OCI-LY1 (cell line): ENCODE results near the gene SEMA3C.

Source experiments
- H2AFZ ChIP-seq: fragments of 200-600 bp; sonication (generic), shearing (Covaris generic); 2 replicates; pipeline ENCODE4 v1.6.0; 2014; ENCODE audit warnings: antibody characterized with exemption, mild to moderate bottlenecking, low read length
- H3F3A ChIP-seq: fragments of 200-600 bp; sonication (generic), shearing (Covaris generic); 2 replicates; pipeline ENCODE4 v1.6.0; 2014; ENCODE audit warnings: mild to moderate bottlenecking, antibody characterized with exemption, low read length, moderate library complexity; ENCODE audit not compliant: insufficient read depth
- H3K27ac ChIP-seq: fragments of 200-600 bp; sonication (generic); 2 replicates; pipeline ENCODE4 v1.5.1; 2014; ENCODE audit warnings: low read length, mixed run types, mild to moderate bottlenecking, low read depth; ENCODE audit not compliant: poor library complexity, severe bottlenecking
- H3K27me3 ChIP-seq: fragments of 200-600 bp; sonication (generic); 2 replicates; pipeline ENCODE4 v1.6.0; 2014; ENCODE audit warnings: antibody characterized with exemption, mild to moderate bottlenecking, low read length, moderate library complexity; ENCODE audit not compliant: insufficient read depth
- H3K36me3 ChIP-seq: fragments of 200-600 bp; sonication (generic); 2 replicates; pipeline ENCODE4 v1.6.1; 2014; ENCODE audit warnings: mild to moderate bottlenecking, antibody characterized with exemption, low read length, moderate library complexity, mixed read lengths; ENCODE audit not compliant: insufficient read depth
- H3K4me1 ChIP-seq: fragments of 200-600 bp; sonication (generic); 2 replicates; pipeline ENCODE4 v1.5.1; 2014; ENCODE audit warnings: mild to moderate bottlenecking, low read length, moderate library complexity; ENCODE audit not compliant: insufficient read depth, severe bottlenecking
- H3K4me2 ChIP-seq: fragments of 200-600 bp; sonication (generic), shearing (Covaris generic); 2 replicates; pipeline ENCODE4 v1.6.1; 2014; ENCODE audit warnings: low read length
- H3K4me3 ChIP-seq: fragments of 200-600 bp; sonication (generic); 2 replicates; pipeline ENCODE4 v1.5.1; 2014; ENCODE audit warnings: low read length, low read depth, mild to moderate bottlenecking, mixed read lengths; ENCODE audit not compliant: poor library complexity, severe bottlenecking
- H3K79me2 ChIP-seq: fragments of 200-600 bp; shearing (Covaris generic); 2 replicates; pipeline ENCODE4 v1.6.1; 2016; ENCODE audit warnings: mixed run types, low read length, mixed read lengths; ENCODE audit not compliant: insufficient read depth
- H3K9ac ChIP-seq: fragments of 200-600 bp; sonication (generic), shearing (Covaris generic); 2 replicates; pipeline ENCODE4 v1.6.1; 2014; ENCODE audit warnings: mild to moderate bottlenecking, low read length, mixed read lengths
- H3K9me2 ChIP-seq: fragments of 200-600 bp; sonication (generic), shearing (Covaris generic); 2 replicates; pipeline ENCODE4 v1.6.1; 2014; ENCODE audit warnings: low read depth, mild to moderate bottlenecking, low read length, mixed read lengths
- H3K9me3 ChIP-seq: fragments of 200-600 bp; shearing (Covaris generic); 2 replicates; pipeline ENCODE4 v1.6.1; 2014; ENCODE audit warnings: low read length, mixed read lengths
- H4K20me1 ChIP-seq: fragments of 200-600 bp; sonication (generic), shearing (Covaris generic); 2 replicates; pipeline ENCODE4 v1.6.0; 2016; ENCODE audit warnings: mild to moderate bottlenecking, low read length; ENCODE audit not compliant: insufficient read depth
- EZH2 ChIP-seq: fragments of 200-600 bp; sonication (generic), shearing (Covaris generic); IDR thresholded peaks from 2 replicates; pipeline ENCODE4 v1.8.0; 2017; ENCODE audit warnings: borderline replicate concordance, mixed run types, mild to moderate bottlenecking, antibody characterized with exemption, low read length, moderate library complexity, mixed read lengths
- TF ChIP-seq, protein P1 (sequence below): fragments of 200-600 bp; sonication (generic), shearing (Covaris generic); IDR thresholded peaks from 2 replicates; pipeline ENCODE4 v1.5.1; 2017; ENCODE audit warnings: mild to moderate bottlenecking, antibody characterized with exemption, low read length, moderate library complexity, mixed read lengths

SEMA3C gene

DNA sequence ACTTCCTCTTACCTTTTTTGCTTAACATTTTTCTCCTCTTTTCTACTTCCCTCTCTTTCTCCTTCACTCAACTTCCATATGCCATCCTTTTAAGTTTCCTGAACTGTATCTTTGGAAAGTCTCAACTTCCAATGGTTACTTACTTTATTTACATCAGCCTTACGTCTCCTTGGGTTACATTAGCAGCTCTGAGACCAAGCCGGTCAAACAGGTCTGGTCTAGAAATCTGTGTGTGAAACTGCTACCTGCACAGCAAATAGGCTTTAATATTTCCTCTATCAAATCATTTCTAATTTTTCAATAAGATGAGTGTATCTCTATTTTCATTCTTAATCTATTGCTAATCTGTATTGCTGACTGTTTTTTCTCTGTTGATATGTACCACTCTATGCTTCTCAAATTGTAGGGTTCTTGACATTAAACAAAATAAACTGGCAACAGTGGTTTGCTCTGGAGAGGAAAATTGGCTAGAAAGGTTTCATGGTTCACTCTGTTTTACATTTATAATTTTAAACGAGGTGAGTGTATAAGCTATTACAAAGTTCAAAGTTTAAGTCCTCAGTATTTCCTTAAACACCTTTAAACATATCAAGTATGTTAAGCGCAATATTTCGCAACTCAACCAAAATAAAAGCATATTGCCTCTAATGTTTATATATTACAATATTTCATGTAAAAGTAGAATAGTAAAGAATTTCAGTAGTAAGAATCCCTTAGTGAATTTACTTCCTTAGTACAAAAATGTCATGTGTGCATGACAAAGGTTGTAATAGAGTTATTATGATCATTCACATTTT is 3.6 kb upstream of the SEMA3C start:
- Histone ChIP-seq H3K4me1 (no peaks in the 10 kb centered on the region), H3K79me2 (no peaks in the 10 kb centered on the region), H2AFZ (no peak overlapping the region), H3K36me3 (no peaks in the 10 kb centered on the region), H3K4me2 (no peak overlapping the region), H3K9me3 (no peaks in the 10 kb centered on the region), H4K20me1 (no peaks in the 10 kb centered on the region), H3K9ac (no peak overlapping the region), H3K9me2 (no peaks in the 10 kb centered on the region), H3K27me3 (0 out of 2 replicates have a peak, but pooled peaks cover 3% of the 10 kb centered on the region), H3K27ac (no peak overlapping the region), H3K4me3 (no peak overlapping the region), H3F3A (no peaks in the 10 kb centered on the region)
- no peak for TF ChIP-seq EZH2
- TF ChIP-seq, protein P1, sequence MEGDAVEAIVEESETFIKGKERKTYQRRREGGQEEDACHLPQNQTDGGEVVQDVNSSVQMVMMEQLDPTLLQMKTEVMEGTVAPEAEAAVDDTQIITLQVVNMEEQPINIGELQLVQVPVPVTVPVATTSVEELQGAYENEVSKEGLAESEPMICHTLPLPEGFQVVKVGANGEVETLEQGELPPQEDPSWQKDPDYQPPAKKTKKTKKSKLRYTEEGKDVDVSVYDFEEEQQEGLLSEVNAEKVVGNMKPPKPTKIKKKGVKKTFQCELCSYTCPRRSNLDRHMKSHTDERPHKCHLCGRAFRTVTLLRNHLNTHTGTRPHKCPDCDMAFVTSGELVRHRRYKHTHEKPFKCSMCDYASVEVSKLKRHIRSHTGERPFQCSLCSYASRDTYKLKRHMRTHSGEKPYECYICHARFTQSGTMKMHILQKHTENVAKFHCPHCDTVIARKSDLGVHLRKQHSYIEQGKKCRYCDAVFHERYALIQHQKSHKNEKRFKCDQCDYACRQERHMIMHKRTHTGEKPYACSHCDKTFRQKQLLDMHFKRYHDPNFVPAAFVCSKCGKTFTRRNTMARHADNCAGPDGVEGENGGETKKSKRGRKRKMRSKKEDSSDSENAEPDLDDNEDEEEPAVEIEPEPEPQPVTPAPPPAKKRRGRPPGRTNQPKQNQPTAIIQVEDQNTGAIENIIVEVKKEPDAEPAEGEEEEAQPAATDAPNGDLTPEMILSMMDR: no peak

DNA sequence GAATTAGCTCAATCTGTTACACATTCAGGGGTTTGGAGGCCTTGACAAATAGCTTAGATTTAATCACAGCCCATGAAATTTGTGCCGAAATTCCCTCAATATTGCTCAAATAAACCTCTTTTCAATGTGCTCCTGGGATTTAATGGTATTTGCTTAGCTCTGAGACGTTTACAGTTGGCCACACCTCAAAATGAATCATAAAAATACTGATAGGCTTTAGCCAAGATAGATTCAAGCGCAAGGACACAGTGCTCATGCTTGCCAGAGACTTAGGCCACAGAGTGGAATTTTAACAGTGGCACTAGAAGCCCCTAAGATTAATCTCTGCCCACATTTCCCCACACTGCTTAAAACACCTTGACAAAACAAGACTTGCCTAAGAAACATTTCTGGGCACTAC is 2.3 kb upstream of the SEMA3C start:
- Histone ChIP-seq H3K4me2 (no peak overlapping the region), H2AFZ (no peak overlapping the region)

GRCh38 chr7:80918399-80918798 is 452 bp downstream of the SEMA3C start:
- Histone ChIP-seq H3K4me3 (no peak overlapping the region), H3F3A (no peaks in the 10 kb centered on the region), H3K9me3 (no peaks in the 10 kb centered on the region), H4K20me1 (no peaks in the 10 kb centered on the region), H3K4me1 (no peaks in the 10 kb centered on the region), H3K27ac (no peak overlapping the region), H3K4me2 (no peak overlapping the region), H3K9ac (no peak overlapping the region), H3K9me2 (no peaks in the 10 kb centered on the region), H2AFZ (no peak overlapping the region), H3K79me2 (no peaks in the 10 kb centered on the region), H3K36me3 (no peaks in the 10 kb centered on the region), H3K27me3 (0 out of 2 replicates have a peak, but pooled peaks cover 3% of the 10 kb centered on the region)
- TF ChIP-seq EZH2: no peak

More for the DNA sequence above, 2.3 kb upstream of the SEMA3C start:
- Histone ChIP-seq H3K9me3 (no peaks in the 10 kb centered on the region), H3K4me3 (no peak overlapping the region), H3K9me2 (no peaks in the 10 kb centered on the region), H3K4me1 (no peaks in the 10 kb centered on the region), H3K27ac (no peak overlapping the region), H3F3A (no peaks in the 10 kb centered on the region), H4K20me1 (no peaks in the 10 kb centered on the region), H3K9ac (no peak overlapping the region), H3K79me2 (no peaks in the 10 kb centered on the region), H3K27me3 (0 out of 2 replicates have a peak, but pooled peaks cover 3% of the 10 kb centered on the region), H3K36me3 (no peaks in the 10 kb centered on the region)
- no peak for TF ChIP-seq EZH2
- TF ChIP-seq, protein P1: no peak
